ENCODE data around the gene ALDH3B2. TPM values are rescaled to one million over a fixed set of nuclear protein-coding genes. Genes with fewer than 3 reads are reported as not detected.
"Not testable (repeated sequence)": the region's sequence is repeated elsewhere in the genome, so short reads cannot be mapped to it uniquely, and the experiment has no call there.

Gene ALDH3B2
- total RNA-seq, 1 donor from 2014 or later: not detected

DNA sequence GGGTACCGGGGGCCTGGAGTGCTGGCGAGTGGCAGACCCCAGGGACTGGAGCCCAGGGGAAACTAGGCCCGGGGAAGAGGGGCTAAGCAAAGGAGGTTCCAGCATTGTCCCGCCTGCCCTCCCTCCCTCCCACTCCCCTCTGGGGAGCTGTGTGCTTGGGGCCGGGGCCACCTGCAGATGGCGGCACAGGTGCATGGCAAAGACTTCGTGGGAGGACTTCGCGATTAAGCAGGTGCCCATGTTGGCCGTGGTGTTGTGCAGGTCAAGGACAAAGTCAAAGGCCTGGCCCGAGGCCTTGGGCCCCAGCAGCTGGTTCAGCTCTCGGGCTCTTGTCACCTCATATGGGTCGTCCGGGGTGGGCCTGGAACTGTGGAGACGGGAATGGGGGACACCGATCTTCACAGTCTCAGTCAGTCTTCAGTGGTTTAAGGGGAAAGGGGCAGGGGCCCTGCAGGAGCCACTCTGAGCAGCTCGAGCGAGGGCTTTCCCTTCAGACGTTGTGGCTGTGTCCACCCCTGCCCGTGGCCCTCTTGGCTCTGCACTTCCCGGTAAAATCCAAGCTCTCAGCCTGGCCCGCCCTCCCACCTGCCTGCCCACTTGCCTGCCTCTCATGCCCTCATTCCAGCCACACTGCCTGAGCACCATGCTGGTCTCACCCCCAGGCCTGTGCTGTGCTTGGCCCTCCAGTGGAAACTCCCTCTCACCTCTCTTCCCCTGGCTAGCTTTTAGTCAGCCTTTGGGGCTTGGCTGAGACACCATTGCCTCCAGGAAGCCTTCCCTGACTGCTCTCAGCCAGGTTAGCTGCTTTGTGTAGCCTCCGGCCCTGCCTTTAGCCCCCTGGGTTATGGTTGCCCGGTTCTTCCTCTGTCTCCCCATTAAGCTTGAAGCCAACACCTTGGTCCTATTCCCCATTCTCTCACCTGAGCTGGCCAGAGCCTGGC is 28.6 kb downstream of the ALDH3B2 start:
- DNase-seq (ENCODE audit: extremely low read depth, low read depth, low spot score): no peak

DNA sequence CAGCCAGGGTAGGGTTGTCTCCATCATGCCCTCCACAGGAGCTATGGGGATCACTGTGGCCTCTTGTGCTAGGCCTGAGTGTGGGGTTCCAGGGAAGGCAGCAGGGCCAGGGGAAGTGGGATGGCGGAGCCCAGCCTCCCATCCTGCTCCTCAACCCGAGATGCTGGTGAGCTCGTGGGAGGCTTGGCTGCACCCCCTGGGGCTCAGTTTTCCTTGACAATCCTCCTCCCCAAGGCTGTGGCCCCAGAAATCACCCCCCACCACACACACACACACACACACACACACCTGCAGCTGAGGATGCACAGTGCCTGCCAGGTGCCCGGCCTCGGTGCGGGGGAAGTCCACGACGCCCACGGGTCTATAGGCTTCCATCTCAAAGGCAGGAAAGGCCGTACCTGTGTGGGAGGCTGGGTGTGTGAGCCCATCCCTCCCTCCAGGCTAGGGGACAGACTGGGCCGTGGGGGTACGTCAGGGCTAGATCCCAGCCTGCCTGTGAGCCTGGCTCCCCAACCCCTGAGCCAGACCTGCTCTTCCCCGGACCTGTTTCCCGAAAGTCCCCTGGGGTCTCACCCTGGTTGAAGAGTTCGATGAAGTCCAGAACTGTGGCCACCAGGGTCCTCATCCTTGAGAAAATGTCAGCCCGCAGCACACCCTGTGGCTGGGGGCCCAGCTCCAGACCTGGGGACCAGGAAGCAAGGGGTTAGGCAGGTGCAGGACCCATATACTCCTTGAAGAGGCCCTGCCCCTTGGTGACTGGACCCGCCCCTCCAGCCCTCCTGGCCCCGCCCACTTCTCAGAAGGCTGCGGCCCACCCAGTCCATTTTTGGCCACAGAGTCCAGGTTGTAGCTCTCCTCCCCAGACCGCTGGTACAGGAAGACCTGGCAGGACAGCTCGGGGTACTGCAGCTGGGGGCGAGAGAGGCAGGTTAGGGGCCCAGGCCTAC is 29.7 kb downstream of the ALDH3B2 start:
- DNase-seq (ENCODE audit: extremely low read depth, low read depth, low spot score): no peak

DNA sequence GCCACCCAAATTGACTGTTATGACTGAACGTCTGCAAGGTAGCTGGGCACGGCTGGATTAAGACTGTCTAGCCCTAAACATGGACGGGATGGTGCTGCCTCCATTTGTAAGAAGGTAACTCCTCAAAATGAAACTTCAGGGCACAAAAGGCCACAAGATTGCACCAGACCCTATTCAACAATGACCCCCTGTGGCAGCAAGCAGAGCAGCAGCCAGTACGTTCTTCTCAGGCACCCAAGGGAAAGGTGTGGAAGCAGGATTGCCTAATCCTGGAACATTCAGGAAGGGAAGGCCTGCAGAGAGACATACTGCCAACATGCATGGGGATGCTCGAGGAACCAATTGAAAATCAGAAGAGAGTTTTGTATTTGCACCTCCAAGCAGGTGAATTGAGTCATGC is 30.4 kb downstream of the ALDH3B2 start:
- DNase-seq (ENCODE audit: extremely low read depth, low read depth, low spot score): no peak

DNA sequence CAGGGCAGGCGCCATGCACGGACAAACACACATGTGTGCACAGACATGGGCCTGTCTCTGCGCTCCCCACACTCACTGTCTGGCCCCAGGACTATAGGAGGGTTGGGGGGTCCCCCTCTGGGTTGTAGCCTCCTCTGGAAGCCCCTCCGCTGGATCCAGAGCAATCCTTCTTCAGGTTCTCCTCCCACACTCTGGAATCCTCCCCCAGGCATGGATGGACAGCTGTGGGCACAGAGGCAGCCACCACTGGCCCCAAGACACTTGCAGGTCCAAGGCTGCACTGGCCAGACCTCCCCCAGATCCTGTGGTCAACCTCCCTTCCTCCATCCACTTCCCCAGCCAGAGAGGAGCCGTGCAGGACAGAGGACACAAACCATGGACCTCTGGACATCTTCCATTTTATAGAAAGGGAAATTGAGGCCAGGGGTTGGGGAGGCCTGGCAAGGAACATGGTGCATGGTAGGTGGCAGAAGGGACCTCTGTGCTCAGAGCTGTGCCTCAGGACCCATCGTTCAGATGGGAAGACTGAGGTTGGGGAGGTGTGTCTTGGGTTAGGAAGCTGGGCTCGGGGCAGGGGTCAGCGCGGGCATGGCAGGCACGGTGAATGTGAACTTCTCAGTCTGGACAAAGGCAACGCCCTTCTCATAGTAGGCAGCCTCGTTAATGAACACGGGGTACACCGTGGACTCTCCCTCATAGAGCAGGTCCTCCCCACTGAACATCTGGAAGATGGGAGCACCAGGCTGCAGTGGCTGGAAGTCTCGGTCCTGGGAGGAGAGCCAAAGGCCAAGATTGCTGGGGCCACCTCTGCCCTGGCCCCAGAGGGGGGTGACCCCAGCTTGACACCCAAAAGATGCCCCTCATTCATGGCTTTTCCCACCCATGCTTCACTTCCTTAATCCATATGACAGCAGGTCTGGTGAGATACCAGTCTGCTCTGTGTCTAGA is 32.0 kb downstream of the ALDH3B2 start:
- no peak for DNase-seq (ENCODE audit: extremely low read depth, low read depth, low spot score)

DNA sequence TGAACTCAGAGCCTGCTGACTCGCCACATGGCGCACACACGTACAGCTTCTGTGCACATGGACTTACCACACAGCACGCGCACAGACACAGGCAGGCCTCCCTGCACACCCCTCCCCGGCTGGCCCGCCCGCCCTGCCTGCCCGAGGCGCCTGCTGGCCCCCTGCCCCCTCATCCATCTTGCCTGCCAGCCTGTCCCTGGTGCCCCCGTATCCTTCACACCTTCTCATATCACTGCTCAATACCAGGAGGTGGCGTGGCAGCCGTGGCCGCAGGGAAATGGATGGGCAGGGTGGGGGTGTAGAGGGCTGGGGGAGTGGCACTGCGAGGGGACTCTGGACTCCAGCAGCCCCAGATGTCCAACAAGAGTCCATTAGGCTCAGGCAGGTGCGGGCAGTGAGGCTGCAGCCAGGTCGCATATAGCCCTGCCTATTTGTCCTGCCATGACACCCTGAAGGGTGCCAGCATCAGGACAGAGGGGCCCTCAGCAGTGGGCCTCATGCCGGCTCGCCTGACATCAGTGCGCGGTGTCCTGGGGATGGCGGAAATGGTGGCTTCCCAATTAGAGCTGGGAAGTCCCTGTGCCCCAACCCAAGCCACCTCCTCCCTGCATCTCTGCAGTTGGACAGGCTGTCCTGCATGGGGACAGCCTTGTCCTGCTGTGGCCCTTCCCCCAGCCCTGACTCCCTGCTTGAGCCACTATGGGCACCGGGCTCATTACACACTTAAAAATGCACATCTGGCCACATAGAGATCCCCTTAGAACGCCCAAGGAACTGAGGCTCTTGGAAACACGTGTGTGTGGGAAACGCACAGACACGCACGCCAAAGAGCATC is 32.9 kb downstream of the ALDH3B2 start:
- no peak for DNase-seq (ENCODE audit: extremely low read depth, low read depth, low spot score)

DNA sequence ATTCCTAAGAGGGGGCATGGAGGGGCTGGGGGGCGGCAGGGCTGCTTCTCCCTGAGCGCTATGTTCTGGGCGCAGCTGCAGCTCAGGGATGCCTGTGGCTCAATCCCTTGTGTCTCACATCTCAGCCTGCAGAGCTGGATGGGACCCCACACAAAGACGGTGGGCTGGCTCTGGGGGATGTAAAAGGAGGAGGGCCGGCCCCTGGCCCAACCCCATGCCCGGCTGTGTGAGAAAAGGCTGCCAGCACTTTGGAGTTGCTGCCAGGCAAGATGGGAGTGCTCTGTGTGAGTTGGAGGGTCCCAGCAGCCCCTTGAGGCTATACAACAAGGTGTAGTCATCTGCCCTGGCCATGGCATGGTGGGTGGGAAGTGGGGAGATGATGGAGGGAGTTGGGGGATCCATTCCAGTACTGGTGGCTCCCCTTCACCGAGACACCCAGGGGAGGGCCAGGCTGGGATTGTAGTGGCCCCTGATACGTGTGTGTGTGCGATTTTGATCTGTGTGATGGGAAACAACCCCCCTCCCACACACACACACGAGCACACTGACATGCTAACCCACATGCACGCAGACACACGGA is 33.6 kb downstream of the ALDH3B2 start:
- DNase-seq (ENCODE audit: extremely low read depth, low read depth, low spot score): no peak

DNA sequence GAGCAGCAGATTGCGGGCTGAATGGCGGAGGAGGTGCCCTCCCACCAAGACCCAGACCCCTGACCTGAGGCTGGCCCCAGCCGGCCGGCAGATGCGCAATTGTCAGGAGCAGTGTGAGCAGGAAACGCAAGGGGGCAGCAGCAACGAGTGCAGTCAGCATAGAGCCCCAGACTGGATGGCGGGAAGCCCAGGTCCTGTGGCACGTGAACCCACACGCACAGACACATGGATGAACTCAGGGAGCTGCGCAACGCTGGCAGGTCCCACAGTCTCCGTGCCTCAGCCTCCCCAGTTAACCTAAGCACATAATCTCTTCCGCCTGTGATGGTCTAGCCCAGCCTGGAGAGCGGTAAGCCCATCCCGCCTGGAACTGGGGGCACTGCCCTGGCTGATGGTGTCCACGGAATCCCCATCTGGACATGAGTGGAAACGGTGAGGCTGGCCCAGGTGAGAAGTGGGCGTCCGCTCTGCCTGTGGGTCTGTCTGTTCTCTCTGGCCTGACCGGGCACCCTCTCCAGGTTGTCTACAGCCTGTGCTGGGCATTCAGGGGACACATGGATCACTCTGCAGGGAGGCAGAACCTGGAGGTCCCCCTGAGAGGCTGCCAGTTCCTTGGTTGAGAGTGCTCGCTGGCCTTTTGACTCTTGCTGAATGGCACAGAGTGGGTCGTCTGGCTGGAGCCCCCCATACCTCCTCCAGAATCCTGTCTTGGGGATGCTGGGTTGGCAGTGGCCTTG is 34.2 kb downstream of the ALDH3B2 start:
- no peak for DNase-seq (ENCODE audit: extremely low read depth, low read depth, low spot score)

DNA sequence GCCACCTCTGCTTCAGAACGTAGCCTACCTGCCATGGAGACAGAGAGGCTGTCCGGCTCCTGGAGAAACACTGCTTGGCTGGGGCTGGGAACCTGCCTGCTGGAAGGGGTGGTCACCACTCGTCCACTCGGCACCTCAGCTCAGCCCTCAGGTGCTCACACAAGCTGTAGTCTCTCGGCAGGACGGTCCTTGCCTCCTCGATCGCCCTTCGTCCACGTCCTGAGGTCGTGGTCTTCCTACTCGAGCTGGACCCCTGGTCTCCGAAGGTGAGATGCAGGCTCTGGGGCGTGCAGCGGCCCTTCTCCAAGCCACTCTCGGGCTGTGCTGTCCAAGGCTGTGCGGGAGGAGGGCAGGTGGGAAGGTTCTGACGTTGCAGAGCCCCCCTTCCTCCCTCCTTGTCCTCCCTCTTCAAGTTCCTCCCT is 35.0 kb downstream of the ALDH3B2 start, which contains the start of gene TBX10:
Gene TBX10, minus strand, starts transcription at position 326 of the 422 bp plus-strand sequence. Its CDS starts 291 bp downstream, at position 35.
- no peak for DNase-seq (ENCODE audit: extremely low read depth, low read depth, low spot score)

DNA sequence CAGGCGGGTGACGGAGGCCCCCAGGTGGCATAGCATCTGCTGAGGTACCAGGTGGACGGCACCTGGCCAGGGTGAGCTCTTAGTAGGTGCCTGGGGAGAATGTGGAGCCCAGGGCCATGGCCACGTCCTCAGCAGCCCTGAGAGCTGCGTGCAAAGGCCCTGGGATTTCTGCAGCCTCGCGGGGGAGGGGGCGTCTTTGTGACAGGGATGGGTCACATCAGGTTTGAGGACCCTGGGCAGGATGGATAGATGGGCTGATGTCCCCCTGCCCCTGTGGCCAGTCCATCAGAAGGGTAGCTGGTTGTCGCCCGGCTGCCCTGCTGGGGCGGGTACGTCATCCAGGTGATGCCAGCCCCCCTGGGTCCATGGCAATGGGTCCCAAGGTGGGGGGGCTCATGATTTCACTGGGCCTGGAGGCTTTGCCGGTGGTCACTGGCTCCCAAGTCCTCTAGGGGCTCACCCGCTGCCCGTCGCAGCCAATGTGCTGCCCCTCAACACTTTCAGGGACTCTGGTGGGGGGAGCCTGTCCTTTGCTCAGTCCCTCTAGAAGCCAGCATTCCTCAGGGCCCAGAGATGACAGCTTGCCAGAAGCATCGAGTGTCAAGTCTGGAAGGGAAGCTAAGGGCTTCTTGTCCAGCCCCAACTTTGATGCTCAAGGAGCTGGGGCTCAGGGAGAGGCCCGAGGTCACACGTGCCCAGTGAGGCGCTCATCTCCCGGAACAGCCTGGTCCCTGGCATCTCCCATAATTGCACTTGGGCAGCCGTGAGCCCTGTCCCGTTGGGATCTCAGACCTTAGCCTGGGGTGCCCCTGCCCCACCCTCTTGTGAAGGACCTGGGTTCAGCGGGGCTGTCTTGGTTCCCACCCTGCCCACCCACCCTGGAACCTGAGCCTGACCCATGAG is 35.6 kb downstream of the ALDH3B2 start:
- no peak for DNase-seq (ENCODE audit: extremely low read depth, low read depth, low spot score)

DNA sequence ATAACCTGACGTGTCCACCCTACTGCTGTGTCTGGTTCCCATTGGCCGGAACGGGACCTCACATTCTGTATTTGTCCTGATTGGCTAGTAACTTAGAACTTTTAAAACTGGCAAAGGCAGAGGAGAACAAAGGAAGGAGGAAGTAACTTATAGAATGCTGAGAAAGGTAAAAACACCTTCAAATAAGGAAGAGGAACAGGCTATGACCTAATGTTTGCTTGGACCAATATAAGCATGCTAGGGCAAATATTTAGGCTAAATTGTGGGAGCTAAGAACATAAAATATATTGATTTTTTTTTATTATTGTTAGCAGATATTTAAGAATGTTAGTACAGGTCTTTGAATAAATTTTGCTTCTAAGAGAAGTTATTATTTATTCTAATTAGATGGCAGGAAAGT is 37.0 kb downstream of the ALDH3B2 start:
- DNase-seq (ENCODE audit: extremely low read depth, low read depth, low spot score): not testable (repeated sequence)

DNA sequence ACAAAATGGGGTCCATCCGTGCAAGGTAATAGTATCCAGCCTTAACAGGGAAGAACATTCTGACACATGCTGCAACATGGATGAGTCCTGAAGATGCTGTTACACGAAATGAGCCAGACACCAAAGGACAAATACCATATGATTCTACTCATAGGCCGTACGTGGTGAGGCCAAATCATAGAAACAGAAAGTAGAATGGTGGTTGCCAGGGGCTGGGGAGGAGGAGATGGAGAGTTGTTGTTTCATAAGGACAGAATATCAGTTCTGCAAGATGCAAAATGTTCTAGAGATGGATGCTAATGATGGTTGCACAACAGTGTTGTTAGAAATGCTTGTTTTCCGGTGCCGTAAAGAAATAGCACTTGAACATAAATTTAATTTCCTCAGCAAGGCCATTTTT is 37.5 kb downstream of the ALDH3B2 start:
- no peak for DNase-seq (ENCODE audit: extremely low read depth, low read depth, low spot score)

DNA sequence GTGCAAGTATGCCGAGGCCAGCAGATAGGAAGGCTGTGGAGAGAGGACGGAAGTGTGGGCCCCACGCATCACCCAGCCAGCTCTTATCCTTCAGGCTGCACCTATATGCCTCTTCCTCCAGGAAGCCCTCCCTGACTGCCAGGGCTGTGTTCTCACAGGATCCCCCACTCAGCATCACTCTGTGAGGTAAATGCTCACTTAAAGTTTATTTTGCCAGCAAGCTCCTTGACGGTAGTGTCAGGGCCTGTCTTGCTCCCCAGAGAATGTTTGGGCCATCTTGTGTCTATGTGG is 39.2 kb downstream of the ALDH3B2 start:
- DNase-seq (ENCODE audit: extremely low read depth, low read depth, low spot score): no peak

DNA sequence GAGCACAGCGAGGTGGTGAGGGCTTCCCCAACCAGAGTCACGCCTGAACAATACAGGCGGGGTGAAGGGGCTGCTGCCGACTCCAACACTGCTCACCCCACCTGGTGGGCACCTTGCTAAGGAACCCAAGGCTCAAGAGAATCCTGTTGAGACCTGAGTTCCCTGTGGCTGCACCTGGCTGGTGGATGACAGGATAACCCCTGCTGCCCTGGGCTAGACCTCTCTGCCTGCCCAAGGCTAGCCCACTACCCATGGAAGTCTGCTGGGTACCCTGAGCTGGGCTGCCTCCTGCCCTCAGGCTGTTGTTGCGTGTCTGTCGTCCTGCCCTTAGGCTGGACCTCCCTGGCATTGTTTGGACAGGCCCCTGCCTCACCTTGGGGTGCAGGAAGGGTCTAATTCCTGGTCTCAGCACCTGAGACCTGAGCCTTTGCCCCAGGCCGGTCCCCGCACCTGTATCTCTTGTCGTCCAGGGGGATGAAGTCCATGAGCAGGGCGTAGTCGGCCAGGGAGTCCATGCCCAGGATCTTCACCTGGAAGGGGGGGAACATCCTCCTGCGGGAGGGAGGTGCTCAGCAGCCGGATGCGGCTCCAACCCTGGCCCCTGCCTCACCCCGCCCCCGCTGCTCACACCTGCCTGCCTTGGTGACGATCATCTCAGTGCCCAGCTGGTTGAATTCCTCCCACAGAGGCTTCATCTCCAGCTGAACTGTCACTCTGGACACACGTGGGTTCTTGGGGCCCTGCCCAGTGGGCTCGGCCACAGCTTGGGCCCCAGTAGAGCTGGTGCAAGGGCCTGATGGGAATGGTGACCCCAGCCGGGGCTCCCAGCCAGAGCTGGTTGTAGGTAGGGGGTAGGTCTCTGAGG is 39.8 kb downstream of the ALDH3B2 start:
- DNase-seq (ENCODE audit: extremely low read depth, low read depth, low spot score): no peak

DNA sequence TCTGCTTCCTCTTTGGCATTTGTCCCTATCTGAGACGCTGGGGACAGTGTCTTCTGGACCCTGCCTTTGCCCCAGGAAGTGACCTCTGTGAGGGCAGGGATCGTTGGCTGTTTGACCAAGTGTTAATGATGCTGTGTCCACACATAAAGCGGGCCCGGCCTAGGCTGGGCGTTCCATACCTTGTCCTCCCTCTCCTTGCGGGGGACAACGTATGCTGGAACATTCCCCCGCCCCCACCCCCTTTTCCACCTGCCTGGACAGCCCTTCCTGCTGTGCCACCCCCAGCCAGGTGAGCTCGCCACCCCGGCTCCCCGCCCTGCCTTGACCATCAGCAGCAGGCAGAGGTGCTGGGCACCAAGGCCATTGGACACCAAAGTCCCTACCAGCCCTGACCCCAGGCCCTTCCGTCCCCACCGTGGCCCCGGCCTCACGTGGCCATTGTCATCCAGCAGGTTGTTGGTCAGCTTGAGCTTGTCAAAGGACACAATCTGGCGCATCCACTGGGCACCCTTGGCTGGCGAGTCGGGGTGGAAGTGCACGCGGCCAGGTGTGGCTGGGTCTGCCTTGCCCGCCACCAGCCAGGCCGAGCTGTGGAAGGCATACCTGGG is 40.6 kb downstream of the ALDH3B2 start:
- no peak for DNase-seq (ENCODE audit: extremely low read depth, low read depth, low spot score)

DNA sequence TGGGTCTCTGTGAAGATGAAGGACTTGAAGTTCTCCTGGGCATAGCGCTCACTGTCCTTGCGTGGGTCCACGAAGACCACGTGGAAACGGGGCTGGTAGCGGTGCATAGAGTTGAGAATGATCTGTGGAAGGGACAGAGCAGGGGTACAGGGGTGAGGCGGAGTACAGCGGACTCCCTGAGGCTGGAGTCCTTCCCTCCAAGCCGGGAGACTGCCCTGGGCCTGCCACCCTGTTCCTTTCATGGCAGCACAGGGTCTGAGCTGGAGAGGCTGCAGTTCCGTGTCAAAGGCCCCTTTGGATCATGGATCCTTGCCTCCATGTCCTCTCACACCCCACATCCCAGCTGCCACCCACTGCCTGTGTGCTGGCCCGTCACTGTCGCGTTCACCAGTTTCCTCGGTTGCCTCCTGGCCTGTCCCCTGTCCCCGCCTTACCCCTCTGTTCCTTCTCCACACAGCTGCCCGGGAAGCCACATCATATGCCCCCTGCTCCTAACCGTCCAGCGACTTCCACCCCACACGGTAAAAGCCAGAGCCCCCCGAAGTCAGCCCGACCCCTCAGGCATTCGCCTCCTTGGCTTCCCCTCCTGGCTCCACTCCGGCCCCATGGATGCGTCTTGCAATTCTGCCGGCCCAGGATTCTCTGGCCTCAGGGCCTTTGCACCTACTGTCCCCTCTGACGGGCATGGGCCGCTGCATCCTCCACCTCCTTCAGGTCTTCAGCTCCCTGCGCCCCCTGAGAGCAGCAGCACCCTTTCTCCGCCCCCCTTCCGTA is 41.3 kb downstream of the ALDH3B2 start:
- no peak for DNase-seq (ENCODE audit: extremely low read depth, low read depth, low spot score)

Data from glomerular endothelial cell (primary cell).